Measurements from ENCODE around the gene ST3GAL5.
"Not testable (repeated sequence)": the region's sequence is repeated elsewhere in the genome, so short reads cannot be mapped to it uniquely, and the experiment has no call there.

The ST3GAL5 gene

GRCh38 chr2:85899849-85900248 is 11.1 kb upstream of the ST3GAL5 start:
- in situ Hi-C loops (cut with HindIII; ENCODE audit: low pct_ligation_motif_present, low pct_unique_long_range_greater_than_20kb, low sequenced_read_pairs): no loop called here

GRCh38 chr2:85899284-85899683 is 10.5 kb upstream of the ST3GAL5 start:
- in situ Hi-C loops (cut with HindIII; ENCODE audit: low pct_ligation_motif_present, low pct_unique_long_range_greater_than_20kb, low sequenced_read_pairs): no loop called here

More at GRCh38 chr2:85899849-85900248, 11.1 kb upstream of the ST3GAL5 start:
- DNase-seq: no peak

GRCh38 chr2:85898881-85899280 is 10.1 kb upstream of the ST3GAL5 start:
- no peak for DNase-seq
- in situ Hi-C loops (cut with HindIII; ENCODE audit: low pct_ligation_motif_present, low pct_unique_long_range_greater_than_20kb, low sequenced_read_pairs): no loop called here

More at GRCh38 chr2:85899284-85899683, 10.5 kb upstream of the ST3GAL5 start:
- no peak for DNase-seq

- in situ Hi-C loops (cut with HindIII; ENCODE audit: low pct_ligation_motif_present, low pct_unique_long_range_greater_than_20kb, low sequenced_read_pairs): not testable (repeated sequence)
Observed at GRCh38 chr2:85894554-85895278, 5.9 kb upstream of the ST3GAL5 start.

GRCh38 chr2:85893428-85894258 is 4.9 kb upstream of the ST3GAL5 start:
- peak; percentile 31 for DNase-seq
- in situ Hi-C loops (cut with HindIII; ENCODE audit: low pct_ligation_motif_present, low pct_unique_long_range_greater_than_20kb, low sequenced_read_pairs): no loop called here

More at GRCh38 chr2:85894554-85895278, 5.9 kb upstream of the ST3GAL5 start:
- DNase-seq: not testable (repeated sequence)

GRCh38 chr2:85892216-85892944 is 3.6 kb upstream of the ST3GAL5 start:
- no peak for DNase-seq
- in situ Hi-C loops (cut with HindIII; ENCODE audit: low pct_ligation_motif_present, low pct_unique_long_range_greater_than_20kb, low sequenced_read_pairs): no loop called here

GRCh38 chr2:85890522-85891176 is 1.9 kb upstream of the ST3GAL5 start:
- DNase-seq: no peak
- in situ Hi-C loops (cut with HindIII; ENCODE audit: low pct_ligation_motif_present, low pct_unique_long_range_greater_than_20kb, low sequenced_read_pairs): no loop called here

- in situ Hi-C loops (cut with HindIII; ENCODE audit: low pct_ligation_motif_present, low pct_unique_long_range_greater_than_20kb, low sequenced_read_pairs): no loop called here
- no peak for DNase-seq
Observed at GRCh38 chr2:85889627-85890281, 964 bp upstream of the ST3GAL5 start.

- DNase-seq: peak; percentile 12
- in situ Hi-C loops (cut with HindIII; ENCODE audit: low pct_ligation_motif_present, low pct_unique_long_range_greater_than_20kb, low sequenced_read_pairs): no loop called here
Observed at GRCh38 chr2:85888020-85888683, 638 bp downstream of the ST3GAL5 start.

GRCh38 chr2:85887566-85888019 is 1.2 kb downstream of the ST3GAL5 start:
- peak; percentile 30 for DNase-seq
- in situ Hi-C loops (cut with HindIII; ENCODE audit: low pct_ligation_motif_present, low pct_unique_long_range_greater_than_20kb, low sequenced_read_pairs): no loop called here

GRCh38 chr2:85886590-85886989 is 2.2 kb downstream of the ST3GAL5 start:
- in situ Hi-C loops (cut with HindIII; ENCODE audit: low pct_ligation_motif_present, low pct_unique_long_range_greater_than_20kb, low sequenced_read_pairs): no loop called here
- DNase-seq: peak; percentile 84

- in situ Hi-C loops (cut with HindIII; ENCODE audit: low pct_ligation_motif_present, low pct_unique_long_range_greater_than_20kb, low sequenced_read_pairs): no loop called here
- DNase-seq: no peak
Observed at GRCh38 chr2:85886141-85886540, 2.6 kb downstream of the ST3GAL5 start.

- in situ Hi-C loops (cut with HindIII; ENCODE audit: low pct_ligation_motif_present, low pct_unique_long_range_greater_than_20kb, low sequenced_read_pairs); DNase-seq: not testable (repeated sequence)
Observed at GRCh38 chr2:85881781-85882180, 7.0 kb downstream of the ST3GAL5 start.

GRCh38 chr2:85880716-85881328 is 8.0 kb downstream of the ST3GAL5 start:
- DNase-seq; in situ Hi-C loops (cut with HindIII; ENCODE audit: low pct_ligation_motif_present, low pct_unique_long_range_greater_than_20kb, low sequenced_read_pairs): not testable (repeated sequence)

GRCh38 chr2:85878719-85879370 is 9.9 kb downstream of the ST3GAL5 start:
- DNase-seq: no peak
- in situ Hi-C loops (cut with HindIII; ENCODE audit: low pct_ligation_motif_present, low pct_unique_long_range_greater_than_20kb, low sequenced_read_pairs): no loop called here

GRCh38 chr2:85875350-85876050 is 13.3 kb downstream of the ST3GAL5 start:
- in situ Hi-C loops (cut with HindIII; ENCODE audit: low pct_ligation_motif_present, low pct_unique_long_range_greater_than_20kb, low sequenced_read_pairs): no loop called here
- no peak for DNase-seq

Measured in ACHN (cell line).